ENCODE data around the gene HTR2B.
"Not testable (repeated sequence)": the region's sequence is repeated elsewhere in the genome, so short reads cannot be mapped to it uniquely, and the experiment has no call there.

Gene HTR2B

DNA sequence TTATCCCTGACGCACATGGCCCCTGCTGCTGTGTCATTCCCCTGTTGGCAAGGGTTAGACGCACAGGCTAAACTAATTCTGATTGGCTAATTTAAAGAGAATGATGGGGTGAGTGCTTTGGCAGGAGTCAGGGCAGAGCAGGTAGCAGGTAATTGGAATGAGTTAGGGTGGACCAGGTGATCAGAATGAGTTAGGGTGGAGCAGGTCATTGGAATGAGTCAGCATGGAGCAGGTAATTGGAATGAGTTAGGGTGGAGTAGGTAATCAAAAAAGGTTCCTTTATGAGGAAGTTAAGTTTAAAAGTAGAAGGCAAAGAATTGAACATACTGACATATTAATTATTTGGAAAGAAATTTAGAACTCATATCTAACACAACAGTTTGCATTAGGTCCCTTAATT lies 24.5 kb downstream of the HTR2B start:
- not testable (repeated sequence) for H3K79me2 ChIP-seq (ENCODE audit: control insufficient read depth, insufficient read depth, low read length); H3K27ac ChIP-seq (ENCODE audit: low read depth, low read length); H3K36me3 ChIP-seq (ENCODE audit: control insufficient read depth, insufficient read depth, low read length); H3K4ac ChIP-seq (ENCODE audit: low read depth, low read length); H3K4me2 ChIP-seq (ENCODE audit: low read length); H2AK5ac ChIP-seq (ENCODE audit: low read length); H3K4me1 ChIP-seq (ENCODE audit: control insufficient read depth, low read depth, low read length); H3K56ac ChIP-seq (ENCODE audit: low read length); H2BK5ac ChIP-seq (ENCODE audit: low read length); H2BK120ac ChIP-seq (ENCODE audit: low read depth, low read length); H3K9ac ChIP-seq (ENCODE audit: low read length); H2BK15ac ChIP-seq (replicated peaks; ENCODE audit: low read depth); H4K5ac ChIP-seq (ENCODE audit: low read length); H3K4me3 ChIP-seq (ENCODE audit: low read length); DNase-seq; H4K8ac ChIP-seq (ENCODE audit: low read depth, low read length); H3K23ac ChIP-seq (ENCODE audit: low read length); H3K79me1 ChIP-seq (ENCODE audit: low read length); H3K27me3 ChIP-seq (ENCODE audit: insufficient read depth, low read length, poor library complexity); H3K18ac ChIP-seq (ENCODE audit: low read length)
- WGBS (ENCODE audit: extremely low coverage, insufficient coverage, low lambda C conversion rate), result no CpG with 5 or more reads among the region's 2 CpGs

DNA sequence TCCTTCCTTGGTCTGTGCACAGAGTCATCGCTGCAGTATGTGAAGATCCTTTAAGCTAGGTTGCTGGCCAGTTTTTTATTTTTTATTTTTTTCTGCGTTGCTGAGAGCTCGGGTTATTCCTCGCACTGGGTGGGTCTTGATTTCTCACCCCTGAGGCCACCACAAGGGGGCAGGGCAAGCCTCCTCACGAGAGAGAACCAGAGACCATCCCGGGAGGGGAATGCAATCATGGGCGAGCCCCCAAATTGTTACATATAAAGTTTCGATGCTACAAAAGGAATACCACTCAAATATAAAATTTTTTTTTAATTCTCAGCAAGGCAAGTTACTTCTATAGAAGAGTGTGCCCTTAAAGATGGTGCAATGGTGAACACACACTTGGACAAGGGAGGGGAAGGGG lies 24.9 kb downstream of the HTR2B start:
- WGBS (ENCODE audit: extremely low coverage, insufficient coverage, low lambda C conversion rate), result no CpG with 5 or more reads among the region's 8 CpGs
- H3K18ac ChIP-seq (ENCODE audit: low read length), result no peak overlapping the region
- H3K56ac ChIP-seq (ENCODE audit: low read length), result no peak overlapping the region
- peaks cover 2% of the 10 kb centered on the region for H3K36me3 ChIP-seq (ENCODE audit: control insufficient read depth, insufficient read depth, low read length)
- H3K23ac ChIP-seq (ENCODE audit: low read length), result no peak overlapping the region
- H3K27me3 ChIP-seq (ENCODE audit: insufficient read depth, low read length, poor library complexity), result no peaks in the 10 kb centered on the region
- no peak overlapping the region for H3K9ac ChIP-seq (ENCODE audit: low read length)
- no peak overlapping the region for H2BK5ac ChIP-seq (ENCODE audit: low read length)
- no peaks in the 10 kb centered on the region for H3K79me1 ChIP-seq (ENCODE audit: low read length)
- peak; percentile 62 for DNase-seq
- H3K4me1 ChIP-seq (ENCODE audit: control insufficient read depth, low read depth, low read length), result no peaks in the 10 kb centered on the region
- no peaks in the 10 kb centered on the region for H3K79me2 ChIP-seq (ENCODE audit: control insufficient read depth, insufficient read depth, low read length)
- no peak overlapping the region for H2BK15ac ChIP-seq (replicated peaks; ENCODE audit: low read depth)
- H3K4me3 ChIP-seq (ENCODE audit: low read length), result no peak overlapping the region
- no peak overlapping the region for H2BK120ac ChIP-seq (ENCODE audit: low read depth, low read length)
- no peak overlapping the region for H4K8ac ChIP-seq (ENCODE audit: low read depth, low read length)
- H2AK5ac ChIP-seq (ENCODE audit: low read length), result no peak overlapping the region
- H3K4me2 ChIP-seq (ENCODE audit: low read length), result no peak overlapping the region
- H3K4ac ChIP-seq (ENCODE audit: low read depth, low read length), result no peak overlapping the region
- no peak overlapping the region for H4K5ac ChIP-seq (ENCODE audit: low read length)
- no peak overlapping the region for H3K27ac ChIP-seq (ENCODE audit: low read depth, low read length)

DNA sequence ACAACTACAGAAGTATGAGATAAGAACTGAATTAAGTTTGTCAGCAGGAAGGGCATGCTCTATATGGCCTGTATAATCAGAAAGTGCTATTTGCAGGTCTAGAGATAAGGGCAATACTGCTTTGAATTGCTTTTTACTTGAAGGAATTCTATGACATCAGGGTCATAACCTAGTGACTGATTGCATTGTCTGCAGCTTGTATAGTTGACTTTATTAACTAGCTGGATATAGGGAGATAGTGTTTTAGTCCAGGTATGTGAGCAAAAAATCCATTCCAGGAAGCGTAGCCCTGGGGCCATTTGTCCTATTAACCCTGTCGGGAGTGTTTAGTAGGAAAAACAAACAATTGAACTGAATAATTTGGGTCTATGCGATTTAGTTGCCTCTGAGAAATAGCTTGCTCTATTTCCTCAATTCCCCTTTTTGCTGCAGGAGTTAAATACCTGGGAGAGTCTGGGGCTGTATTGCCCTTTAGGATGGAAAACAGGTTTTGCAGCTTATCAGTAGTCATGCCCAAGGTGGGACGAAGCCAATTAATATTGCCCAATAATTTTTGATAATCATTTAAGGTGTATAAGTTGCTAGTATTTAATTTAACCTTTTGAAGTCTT lies 30.0 kb downstream of the HTR2B start:
- no peak overlapping the region for H2BK120ac ChIP-seq (ENCODE audit: low read depth, low read length)
- H3K4ac ChIP-seq (ENCODE audit: low read depth, low read length), result no peak overlapping the region
- H3K4me3 ChIP-seq (ENCODE audit: low read length), result no peak overlapping the region
- H2BK5ac ChIP-seq (ENCODE audit: low read length), result no peak overlapping the region
- no peak overlapping the region for H4K5ac ChIP-seq (ENCODE audit: low read length)
- no CpG with 5 or more reads among the region's 4 CpGs for WGBS (ENCODE audit: extremely low coverage, insufficient coverage, low lambda C conversion rate)
- H2AK5ac ChIP-seq (ENCODE audit: low read length), result no peak overlapping the region
- peaks cover 5% of the 10 kb centered on the region for H3K36me3 ChIP-seq (ENCODE audit: control insufficient read depth, insufficient read depth, low read length)
- no peak overlapping the region for H3K4me2 ChIP-seq (ENCODE audit: low read length)
- H3K79me2 ChIP-seq (ENCODE audit: control insufficient read depth, insufficient read depth, low read length), result no peaks in the 10 kb centered on the region
- H4K8ac ChIP-seq (ENCODE audit: low read depth, low read length), result no peak overlapping the region
- no peaks in the 10 kb centered on the region for H3K4me1 ChIP-seq (ENCODE audit: control insufficient read depth, low read depth, low read length)
- peak; percentile 14 for DNase-seq
- no peaks in the 10 kb centered on the region for H3K27me3 ChIP-seq (ENCODE audit: insufficient read depth, low read length, poor library complexity)
- H3K23ac ChIP-seq (ENCODE audit: low read length), result no peak overlapping the region
- no peak overlapping the region for H3K56ac ChIP-seq (ENCODE audit: low read length)
- H3K27ac ChIP-seq (ENCODE audit: low read depth, low read length), result no peak overlapping the region
- no peak overlapping the region for H2BK15ac ChIP-seq (replicated peaks; ENCODE audit: low read depth)
- no peak overlapping the region for H3K18ac ChIP-seq (ENCODE audit: low read length)
- no peak overlapping the region for H3K9ac ChIP-seq (ENCODE audit: low read length)
- peaks cover 6% of the 10 kb centered on the region for H3K79me1 ChIP-seq (ENCODE audit: low read length)

DNA sequence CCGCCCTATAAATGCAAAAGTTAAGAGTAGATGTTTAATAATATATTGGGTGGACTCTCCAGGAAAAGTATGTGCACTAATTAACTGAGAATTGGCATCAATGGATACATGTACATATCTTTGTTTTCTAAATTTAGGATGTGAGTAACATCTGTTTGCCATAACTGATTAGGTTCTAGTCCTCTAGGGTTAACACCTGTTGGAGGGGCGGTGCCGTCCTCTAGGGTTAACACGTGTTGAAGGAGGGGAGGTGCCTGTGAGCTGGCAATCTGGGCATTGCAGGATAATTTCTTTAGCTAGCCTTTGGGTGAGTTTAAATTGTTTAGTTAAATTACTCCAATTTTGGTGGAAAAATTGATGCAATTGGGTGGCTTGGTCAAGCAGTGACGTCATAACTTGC lies 30.9 kb downstream of the HTR2B start:
- H2BK5ac ChIP-seq (ENCODE audit: low read length), result no peak overlapping the region
- H4K8ac ChIP-seq (ENCODE audit: low read depth, low read length), result no peak overlapping the region
- H3K4ac ChIP-seq (ENCODE audit: low read depth, low read length), result no peak overlapping the region
- peaks cover 6% of the 10 kb centered on the region for H3K79me1 ChIP-seq (ENCODE audit: low read length)
- peaks cover 3% of the 10 kb centered on the region for H3K36me3 ChIP-seq (ENCODE audit: control insufficient read depth, insufficient read depth, low read length)
- no peak overlapping the region for H3K4me3 ChIP-seq (ENCODE audit: low read length)
- no peak overlapping the region for H3K4me2 ChIP-seq (ENCODE audit: low read length)
- H2BK120ac ChIP-seq (ENCODE audit: low read depth, low read length), result no peak overlapping the region
- no peak overlapping the region for H2AK5ac ChIP-seq (ENCODE audit: low read length)
- H3K27me3 ChIP-seq (ENCODE audit: insufficient read depth, low read length, poor library complexity), result no peaks in the 10 kb centered on the region
- H3K9ac ChIP-seq (ENCODE audit: low read length), result no peak overlapping the region
- H3K79me2 ChIP-seq (ENCODE audit: control insufficient read depth, insufficient read depth, low read length), result no peaks in the 10 kb centered on the region
- DNase-seq, result no peak
- H3K23ac ChIP-seq (ENCODE audit: low read length), result no peak overlapping the region
- no peaks in the 10 kb centered on the region for H3K4me1 ChIP-seq (ENCODE audit: control insufficient read depth, low read depth, low read length)
- no CpG with 5 or more reads among the region's 5 CpGs for WGBS (ENCODE audit: extremely low coverage, insufficient coverage, low lambda C conversion rate)
- H3K27ac ChIP-seq (ENCODE audit: low read depth, low read length), result no peak overlapping the region
- no peak overlapping the region for H2BK15ac ChIP-seq (replicated peaks; ENCODE audit: low read depth)
- H4K5ac ChIP-seq (ENCODE audit: low read length), result no peak overlapping the region
- H3K18ac ChIP-seq (ENCODE audit: low read length), result no peak overlapping the region
- H3K56ac ChIP-seq (ENCODE audit: low read length), result no peak overlapping the region

DNA sequence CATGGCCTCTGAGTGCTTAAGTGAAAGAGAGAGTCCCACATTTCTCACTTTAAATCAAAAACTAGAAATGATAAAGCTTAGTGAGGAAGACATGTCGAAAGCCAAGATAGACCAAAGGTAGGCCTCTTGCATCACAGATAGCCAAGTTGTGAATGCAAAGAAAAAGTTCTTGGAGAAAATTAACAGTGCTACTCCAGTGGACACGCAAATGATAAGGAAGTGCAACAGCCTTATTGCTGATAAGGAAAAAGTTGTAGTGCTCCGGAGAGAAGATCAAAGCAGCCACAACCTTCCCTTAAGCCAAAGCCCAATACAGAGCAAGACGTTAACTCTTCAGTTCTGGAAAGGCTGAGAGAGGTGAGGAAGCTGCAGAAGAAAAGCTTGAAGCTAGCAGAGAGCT lies 36.1 kb downstream of the HTR2B start:
- no peak overlapping the region for H3K9ac ChIP-seq (ENCODE audit: low read length)
- no peak overlapping the region for H2BK5ac ChIP-seq (ENCODE audit: low read length)
- H3K36me3 ChIP-seq (ENCODE audit: control insufficient read depth, insufficient read depth, low read length), result peaks cover 11% of the 10 kb centered on the region
- peaks cover 6% of the 10 kb centered on the region for H3K79me1 ChIP-seq (ENCODE audit: low read length)
- no peak overlapping the region for H3K27ac ChIP-seq (ENCODE audit: low read depth, low read length)
- no CpG with 5 or more reads among the region's 4 CpGs for WGBS (ENCODE audit: extremely low coverage, insufficient coverage, low lambda C conversion rate)
- H4K5ac ChIP-seq (ENCODE audit: low read length), result no peak overlapping the region
- no peak overlapping the region for H3K4me3 ChIP-seq (ENCODE audit: low read length)
- H3K23ac ChIP-seq (ENCODE audit: low read length), result no peak overlapping the region
- H3K4me2 ChIP-seq (ENCODE audit: low read length), result no peak overlapping the region
- no peaks in the 10 kb centered on the region for H3K27me3 ChIP-seq (ENCODE audit: insufficient read depth, low read length, poor library complexity)
- no peaks in the 10 kb centered on the region for H3K79me2 ChIP-seq (ENCODE audit: control insufficient read depth, insufficient read depth, low read length)
- H3K4ac ChIP-seq (ENCODE audit: low read depth, low read length), result no peak overlapping the region
- no peak overlapping the region for H2BK120ac ChIP-seq (ENCODE audit: low read depth, low read length)
- no peak overlapping the region for H3K18ac ChIP-seq (ENCODE audit: low read length)
- no peak overlapping the region for H2BK15ac ChIP-seq (replicated peaks; ENCODE audit: low read depth)
- no peak for DNase-seq
- no peaks in the 10 kb centered on the region for H3K4me1 ChIP-seq (ENCODE audit: control insufficient read depth, low read depth, low read length)
- H2AK5ac ChIP-seq (ENCODE audit: low read length), result no peak overlapping the region
- H3K56ac ChIP-seq (ENCODE audit: low read length), result no peak overlapping the region
- no peak overlapping the region for H4K8ac ChIP-seq (ENCODE audit: low read depth, low read length)

DNA sequence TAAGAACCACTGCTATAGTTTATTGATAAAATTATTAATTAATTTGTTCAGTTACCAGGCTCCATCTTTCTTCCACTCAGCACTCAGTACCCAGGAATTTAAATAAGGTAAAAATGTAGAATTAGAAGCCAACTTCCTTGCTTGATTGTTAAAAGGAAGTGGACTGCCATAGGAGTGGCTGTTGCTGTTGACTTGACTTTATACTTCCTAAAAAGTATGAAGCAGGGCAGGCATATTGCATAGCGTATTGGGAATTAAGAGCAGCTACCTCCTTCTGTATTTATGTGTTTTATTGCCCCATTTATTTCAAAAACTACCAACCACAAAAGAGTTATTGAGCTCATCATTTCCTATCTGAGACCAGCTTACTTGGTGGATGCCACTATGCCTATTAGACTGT lies 40.3 kb downstream of the HTR2B start:
- H3K36me3 ChIP-seq (ENCODE audit: control insufficient read depth, insufficient read depth, low read length), result peaks cover 15% of the 10 kb centered on the region
- H3K27ac ChIP-seq (ENCODE audit: low read depth, low read length), result no peak overlapping the region
- no peak overlapping the region for H3K23ac ChIP-seq (ENCODE audit: low read length)
- H3K4me2 ChIP-seq (ENCODE audit: low read length), result no peak overlapping the region
- no peaks in the 10 kb centered on the region for H3K79me2 ChIP-seq (ENCODE audit: control insufficient read depth, insufficient read depth, low read length)
- no peak overlapping the region for H2BK15ac ChIP-seq (replicated peaks; ENCODE audit: low read depth)
- no peaks in the 10 kb centered on the region for H3K79me1 ChIP-seq (ENCODE audit: low read length)
- H3K4me3 ChIP-seq (ENCODE audit: low read length), result no peak overlapping the region
- no peak overlapping the region for H3K18ac ChIP-seq (ENCODE audit: low read length)
- no peak overlapping the region for H4K5ac ChIP-seq (ENCODE audit: low read length)
- no peak overlapping the region for H3K56ac ChIP-seq (ENCODE audit: low read length)
- H3K9ac ChIP-seq (ENCODE audit: low read length), result no peak overlapping the region
- no peak overlapping the region for H3K4ac ChIP-seq (ENCODE audit: low read depth, low read length)
- no peak for DNase-seq
- H2BK120ac ChIP-seq (ENCODE audit: low read depth, low read length), result no peak overlapping the region
- H2AK5ac ChIP-seq (ENCODE audit: low read length), result no peak overlapping the region
- H3K4me1 ChIP-seq (ENCODE audit: control insufficient read depth, low read depth, low read length), result no peaks in the 10 kb centered on the region
- no peak overlapping the region for H4K8ac ChIP-seq (ENCODE audit: low read depth, low read length)
- H2BK5ac ChIP-seq (ENCODE audit: low read length), result no peak overlapping the region
- no CpG with 5 or more reads among the region's 1 CpG for WGBS (ENCODE audit: extremely low coverage, insufficient coverage, low lambda C conversion rate)
- H3K27me3 ChIP-seq (ENCODE audit: insufficient read depth, low read length, poor library complexity), result no peaks in the 10 kb centered on the region

All from mesendoderm (in vitro differentiated cells).